GF-D8 (cell line): ENCODE results near the gene WDFY4.

ENCODE experiments used
- DNase-seq: peaks from one replicate; lab custom pipeline; 2025; lab: John Stamatoyannopoulos, UW

The WDFY4 gene

DNA sequence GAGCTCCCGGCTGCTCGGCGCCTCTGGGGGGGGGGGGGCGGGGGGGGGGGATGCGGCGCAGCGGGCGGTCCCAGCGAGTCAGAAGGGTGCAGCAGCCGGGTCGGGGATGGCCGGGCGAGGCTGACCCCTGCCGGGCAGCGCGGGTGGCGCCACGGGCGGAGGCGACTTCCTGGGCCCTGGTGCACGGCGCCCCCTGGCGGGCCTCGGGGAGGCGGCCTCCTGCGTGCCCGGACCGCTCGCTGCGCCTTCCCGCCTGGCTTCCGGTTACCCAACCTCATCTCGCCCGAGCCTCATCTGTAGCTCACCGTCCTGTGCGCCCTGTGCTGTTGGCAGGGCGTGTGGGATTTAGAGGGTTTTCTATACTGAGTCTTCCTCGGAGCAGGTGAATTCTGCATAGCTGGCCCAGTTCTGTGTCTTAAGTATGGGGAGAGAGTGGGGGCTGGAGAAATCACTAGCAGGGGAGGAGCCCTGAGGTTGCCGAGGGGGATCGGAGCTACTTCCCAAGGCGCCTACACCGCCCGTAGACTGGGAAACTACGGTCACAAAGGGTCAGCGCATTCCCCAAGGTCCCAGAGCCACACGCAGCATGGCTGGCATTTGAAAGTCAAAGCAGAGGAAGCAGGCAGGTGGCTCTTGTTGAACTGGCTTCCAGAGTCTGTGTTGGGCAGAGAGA is 28.3 kb upstream of the WDFY4 start:
- peak; percentile 55 for DNase-seq

- DNase-seq = no peak
Observed at GRCh38 chr10:48656914-48657305, 27.8 kb upstream of the WDFY4 start.

- no peak for DNase-seq
Observed at GRCh38 chr10:48657416-48657815, 27.3 kb upstream of the WDFY4 start.

- DNase-seq = peak; percentile 10
Observed at GRCh38 chr10:48658243-48658974, 26.3 kb upstream of the WDFY4 start.

GRCh38 chr10:48658975-48659269 is 25.8 kb upstream of the WDFY4 start:
- no peak for DNase-seq

- DNase-seq = peak; percentile 21
Observed at GRCh38 chr10:48659790-48660189, 24.9 kb upstream of the WDFY4 start.

DNA sequence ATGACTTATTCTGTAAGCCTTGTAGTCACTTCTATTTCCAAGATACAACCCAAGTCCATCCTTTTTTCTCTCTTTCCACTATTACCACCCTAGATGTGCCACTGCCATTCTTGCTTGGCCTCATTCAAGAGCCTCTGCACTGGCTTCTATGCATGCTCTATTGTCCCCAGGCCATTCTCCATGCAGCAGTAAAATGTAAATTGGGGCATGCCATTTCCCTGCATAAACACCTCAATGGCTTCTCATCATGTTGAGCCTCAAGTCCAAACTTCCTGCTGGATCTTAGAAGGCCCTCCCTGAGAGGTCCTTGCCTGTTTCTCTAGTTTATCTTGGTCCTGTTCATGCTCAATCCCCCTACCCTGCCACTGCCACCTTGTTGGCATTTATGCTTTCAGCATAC is 23.2 kb upstream of the WDFY4 start:
- DNase-seq = no peak

DNA sequence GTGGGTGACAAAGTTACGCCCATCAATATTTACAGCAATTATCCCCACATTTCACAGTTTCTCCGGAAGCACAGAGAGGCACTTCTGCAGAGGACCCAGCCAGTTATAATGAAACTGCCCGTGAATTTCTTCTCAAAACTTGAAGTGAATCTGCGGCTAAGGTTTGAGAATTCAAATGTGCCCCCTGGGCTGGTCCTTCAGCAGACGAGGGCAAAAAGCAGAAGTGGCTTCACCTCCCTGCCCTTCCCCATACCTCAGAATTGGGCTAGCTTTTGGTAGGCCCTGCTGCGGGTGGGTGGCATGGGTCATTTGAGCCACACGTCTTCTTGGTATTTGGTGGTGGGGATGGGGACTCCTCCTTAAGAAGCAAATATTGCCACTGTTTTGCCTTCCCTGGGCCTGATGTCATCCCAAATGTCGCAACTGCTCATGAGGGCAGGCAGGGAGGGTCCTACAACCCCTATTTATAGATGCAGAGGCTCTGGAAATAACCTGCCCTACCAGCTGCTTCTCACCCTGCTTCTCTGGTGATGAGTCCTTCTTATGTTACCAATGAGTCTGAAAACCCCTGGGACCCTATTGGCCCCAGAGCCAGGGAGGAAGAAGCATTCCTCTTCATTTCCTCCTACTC is 16.6 kb upstream of the WDFY4 start:
- DNase-seq = no peak

GRCh38 chr10:48670978-48671913 is 13.4 kb upstream of the WDFY4 start:
- DNase-seq = no peak

DNA sequence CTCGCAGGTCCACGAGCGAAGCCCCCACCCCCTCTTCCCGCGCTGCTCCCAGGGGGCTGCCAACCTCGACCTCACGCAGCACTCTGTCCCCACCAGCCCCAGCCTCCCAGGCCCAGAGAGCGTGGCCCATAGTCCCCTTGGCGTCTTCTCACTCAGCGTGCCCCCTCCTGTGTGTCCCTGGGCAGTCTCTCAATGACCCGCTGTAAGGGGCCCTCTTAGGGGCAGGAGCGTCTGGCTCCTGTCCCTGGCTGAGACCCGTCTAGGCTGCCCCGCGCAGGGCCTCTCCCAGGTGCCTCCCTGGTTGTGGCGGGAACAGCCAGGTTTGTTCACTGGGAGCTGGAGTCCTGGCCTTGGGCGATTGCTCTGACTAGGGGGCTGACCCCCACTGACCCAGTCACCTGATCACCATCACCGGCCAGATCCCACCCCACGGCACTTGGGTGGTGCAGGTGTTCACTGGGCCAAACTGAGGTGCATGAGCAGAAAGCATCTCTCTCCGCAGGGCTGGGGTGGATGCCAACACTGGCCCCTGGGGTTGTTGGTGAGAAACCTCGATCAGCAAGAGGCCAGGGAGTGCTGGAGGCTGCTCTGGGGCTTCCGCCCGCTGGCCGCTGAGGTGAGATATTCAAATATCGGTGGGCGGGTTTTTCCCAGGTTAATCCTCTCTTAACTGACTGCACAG is 12.6 kb upstream of the WDFY4 start:
- DNase-seq = no peak

- DNase-seq = no peak
Observed at GRCh38 chr10:48672596-48673265, 11.9 kb upstream of the WDFY4 start.

- DNase-seq = no peak
Observed at GRCh38 chr10:48677625-48678024, 7.0 kb upstream of the WDFY4 start.

DNA sequence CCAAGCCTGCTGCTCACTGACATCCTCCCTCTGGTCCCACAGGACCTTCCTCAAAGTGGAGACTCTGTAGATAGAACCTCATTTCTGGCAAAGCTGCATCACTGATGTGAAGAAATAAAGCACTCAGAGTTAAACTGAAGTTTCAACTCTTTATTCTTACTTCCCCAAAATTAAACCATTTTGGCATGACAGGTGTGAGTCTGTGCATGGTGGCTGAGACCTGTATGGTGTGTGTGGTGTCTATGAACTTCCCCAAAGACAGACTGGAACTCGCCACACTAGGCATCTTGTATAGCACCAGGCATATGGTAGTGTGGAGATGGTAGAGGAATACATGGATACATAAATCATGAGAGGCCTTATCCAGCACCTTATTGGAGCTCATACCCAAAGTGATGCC is 6.6 kb upstream of the WDFY4 start:
- no peak for DNase-seq

- DNase-seq = no peak
Observed at GRCh38 chr10:48681740-48682139, 2.9 kb upstream of the WDFY4 start.

- DNase-seq = no peak
Observed at GRCh38 chr10:48682265-48682664, 2.4 kb upstream of the WDFY4 start.

DNA sequence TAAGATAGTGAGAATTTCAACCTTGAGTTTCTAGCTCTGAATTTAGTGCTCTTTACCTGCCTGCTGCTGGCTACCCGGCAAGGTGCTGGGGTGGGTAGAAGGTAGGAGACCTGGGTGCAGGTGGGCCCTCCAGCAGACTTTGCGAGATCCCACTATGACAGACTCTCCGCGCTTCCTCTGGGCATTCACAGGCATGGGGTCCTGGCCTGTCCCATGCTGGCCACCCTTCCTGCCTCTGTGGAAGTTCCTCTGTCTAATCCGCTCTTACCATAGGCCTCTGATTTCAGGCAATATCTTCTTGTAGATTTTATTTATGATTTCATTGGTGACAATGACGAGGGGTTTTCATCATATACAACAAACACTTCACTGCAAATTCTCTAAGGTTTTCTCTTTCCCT is 1.2 kb upstream of the WDFY4 start:
- DNase-seq = no peak

DNA sequence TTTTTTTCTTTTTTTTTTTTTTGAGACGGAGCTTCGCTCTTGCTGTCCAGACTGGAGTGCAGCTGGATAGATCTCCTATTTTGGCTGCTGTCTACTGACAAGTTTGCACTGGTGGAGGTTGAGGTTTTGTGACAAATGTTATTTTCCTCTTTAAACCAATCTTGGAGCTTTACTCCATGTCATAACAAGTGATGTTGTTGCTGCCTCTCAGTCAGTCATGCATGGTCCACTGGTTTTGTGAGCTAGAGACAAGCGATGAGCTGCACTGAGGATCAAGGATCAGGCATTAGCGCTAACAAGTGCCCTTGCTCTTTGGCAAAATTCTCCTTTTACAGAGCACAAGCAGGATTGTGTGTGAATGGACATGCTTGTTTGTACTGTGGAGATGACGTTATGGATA is 805 bp upstream of the WDFY4 start:
- DNase-seq = no peak

GRCh38 chr10:48684463-48684791 is 246 bp upstream of the WDFY4 start:
- DNase-seq = no peak

DNA sequence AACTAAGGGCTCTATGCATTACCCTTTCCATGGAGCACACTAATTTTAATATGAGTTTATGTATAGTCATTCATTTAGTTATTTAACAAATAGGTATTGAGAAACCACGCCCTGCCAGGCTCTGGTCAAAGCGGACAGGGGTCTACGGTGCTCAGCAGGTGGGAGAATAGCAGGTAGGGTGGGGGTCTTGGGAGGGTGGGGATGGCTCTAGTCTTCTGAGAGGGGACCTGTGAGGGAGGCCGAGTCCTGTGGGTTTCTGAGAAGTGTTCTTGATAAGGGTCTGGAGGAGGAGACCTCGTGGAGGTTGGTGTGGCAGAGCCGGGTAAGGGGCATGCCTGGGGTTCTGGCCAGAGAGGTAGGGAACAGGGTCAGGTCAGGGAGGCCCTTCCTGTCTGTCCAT is 1.1 kb downstream of the WDFY4 start:
- DNase-seq = no peak

GRCh38 chr10:48690791-48691660 is 6.4 kb downstream of the WDFY4 start:
- no peak for DNase-seq
